Fibroblast of lung (primary cell): Measurements from ENCODE around the gene EIF5. TPM values are rescaled to one million over a fixed set of nuclear protein-coding genes. Genes with fewer than 3 reads are reported as not detected.

Experiments
- DNase-seq, 2 donors: peaks; one replicate each; pipeline versions ENCODE4 v3.0.0 to v3.0.0-alpha.2; 2010; ENCODE audit warnings: low read depth in 2 of 2
- H2AFZ ChIP-seq: 2 replicates; pipeline ENCODE4 v1.5.1; 2012; ENCODE audit warnings: low read length, control low read depth, inconsistent platforms
- H3K27ac ChIP-seq: 2 replicates; pipeline ENCODE4 v1.5.1; 2011; ENCODE audit warnings: low read length, control low read depth; ENCODE audit not compliant: insufficient read depth
- H3K27me3 ChIP-seq: 2 replicates; pipeline ENCODE4 v1.5.1; 2011; ENCODE audit warnings: mild to moderate bottlenecking, low read length; ENCODE audit not compliant: control insufficient read depth, insufficient read depth
- H3K36me3 ChIP-seq: 2 replicates; pipeline ENCODE4 v1.5.1; 2011; ENCODE audit warnings: low read length; ENCODE audit not compliant: control insufficient read depth, insufficient read depth
- H3K4me1 ChIP-seq: 2 replicates; pipeline ENCODE4 v1.5.1; 2011; ENCODE audit warnings: low read length; ENCODE audit not compliant: control insufficient read depth, insufficient read depth; ENCODE audit errors: extremely low read depth
- H3K4me2 ChIP-seq: 2 replicates; pipeline ENCODE4 v1.5.1; 2011; ENCODE audit warnings: low read length, control low read depth; ENCODE audit not compliant: insufficient read depth; ENCODE audit errors: extremely low read depth
- H3K4me3 ChIP-seq, 4 experiments: fragments of 200-600 bp in 1 of 4; sonication (generic) in 1 of 4; replicated peaks in 1 of 4; 2 replicates each; pipeline ENCODE4 v1.5.1; 2011 to 2016; ENCODE audit warnings: low read length in 4 of 4, low read depth in 3 of 4, mild to moderate bottlenecking in 3 of 4, control low read depth in 2 of 4, inconsistent platforms in 1 of 4, mixed read lengths in 1 of 4; ENCODE audit not compliant: insufficient read depth in 1 of 4; ENCODE audit errors: control extremely low read depth in 1 of 4
- H3K79me2 ChIP-seq: 2 replicates; pipeline ENCODE4 v1.5.1; 2012; ENCODE audit warnings: mild to moderate bottlenecking, low read length, inconsistent platforms; ENCODE audit not compliant: control insufficient read depth, insufficient read depth
- H3K9ac ChIP-seq: 2 replicates; pipeline ENCODE4 v1.5.1; 2011; ENCODE audit warnings: mild to moderate bottlenecking, low read length, control low read depth; ENCODE audit not compliant: insufficient read depth
- H3K9me3 ChIP-seq: 2 replicates; pipeline ENCODE4 v1.5.1; 2012; ENCODE audit warnings: low read depth, low read length; ENCODE audit not compliant: control insufficient read depth, insufficient read depth
- H4K20me1 ChIP-seq: 2 replicates; pipeline ENCODE4 v1.5.1; 2011; ENCODE audit warnings: low read length; ENCODE audit not compliant: control insufficient read depth, insufficient read depth; ENCODE audit errors: extremely low read depth
- CTCF ChIP-seq, 2 donors: IDR thresholded peaks in 1 of 2; conservative IDR thresholded peaks in 1 of 2; 1 replicate in 1 of 2; 2 replicates in 1 of 2; pipeline ENCODE4 v1.5.1; 2011 to 2012; ENCODE audit warnings: low read length in 2 of 2, control low read depth in 1 of 2, inconsistent platforms in 1 of 2, low read depth in 1 of 2, mild to moderate bottlenecking in 1 of 2
- EZH2 ChIP-seq: IDR thresholded peaks from 2 replicates; pipeline ENCODE4 v1.5.1; 2012; ENCODE audit warnings: low read length, control low read depth, mild to moderate bottlenecking; ENCODE audit errors: missing control alignments
- polyA plus RNA-seq, 2 donors: library from polyadenylated mRNA; depleted of rRNA in 1 of 2; stranded (reverse) in 1 of 2; unstranded in 1 of 2; fragments of >200 nt; gene quantifications; 2 replicates each; pipeline ENCODE4 v1.2.1, GENCODE V29; 2011 to 2012; ENCODE audit warnings: missing spikeins in 1 of 2
- total RNA-seq: library from RNA; depleted of rRNA; stranded (reverse); fragments of >200 nt; gene quantifications from 2 replicates; pipeline ENCODE4 v1.2.1, GENCODE V29; 2014

The EIF5 gene
- total and polyA plus RNA-seq, 2 donors (not counting 1 experiment from before 2014, with no cell fraction given): 185 to 400 TPM

- no peaks in the 10 kb centered on the region for H3K27me3 ChIP-seq
- peaks cover 51% of the 10 kb centered on the region for H3K79me2 ChIP-seq
- peak; percentile 74 to 79 for DNase-seq
- TF ChIP-seq CTCF (conservative IDR thresholded peaks at IDR 0.05 in 1 of 2, IDR thresholded peaks at IDR 0.05 in 1 of 2; ENCODE audit: low read depth in 1 of 2, low read length in 2 of 2) (no peak), EZH2 (no peak)
- H3K27ac ChIP-seq: peak overlapping the region; percentile 98
- no peaks in the 10 kb centered on the region for H3K9me3 ChIP-seq
- H3K36me3 ChIP-seq: peaks cover 36% of the 10 kb centered on the region
- peak overlapping the region; percentile 80 to 94 (median 89) for H3K4me3 ChIP-seq
- peaks cover 5% of the 10 kb centered on the region for H4K20me1 ChIP-seq
- H3K4me1 ChIP-seq: peaks cover 3% of the 10 kb centered on the region
- no peak overlapping the region for H2AFZ ChIP-seq
- peak overlapping the region; percentile 92 for H3K4me2 ChIP-seq
- H3K9ac ChIP-seq: peak overlapping the region; percentile 99
Observed at GRCh38 chr14:103334644-103335622, 896 bp downstream of the EIF5 start.

- Histone ChIP-seq H3K4me2 (peak overlapping the region; percentile 92), H3K9me3 (no peaks in the 10 kb centered on the region), H3K27ac (no peak overlapping the region), H2AFZ (no peak overlapping the region), H3K4me1 (peaks cover 3% of the 10 kb centered on the region), H3K4me3 (peak overlapping the region; percentile 80 to 94 (median 89)), H4K20me1 (peaks cover 5% of the 10 kb centered on the region), H3K79me2 (peaks cover 53% of the 10 kb centered on the region), H3K9ac (no peak overlapping the region), H3K36me3 (peaks cover 44% of the 10 kb centered on the region), H3K27me3 (no peaks in the 10 kb centered on the region)
- TF ChIP-seq EZH2 (no peak), CTCF (conservative IDR thresholded peaks at IDR 0.05 in 1 of 2, IDR thresholded peaks at IDR 0.05 in 1 of 2; ENCODE audit: low read depth in 1 of 2, low read length in 2 of 2) (no peak)
- DNase-seq: no peak
Observed at GRCh38 chr14:103336191-103336590, 2.2 kb downstream of the EIF5 start.

- DNase-seq: no peak
- Histone ChIP-seq H3K9ac (no peak overlapping the region), H3K79me2 (peaks cover 53% of the 10 kb centered on the region), H3K4me3 (no peak overlapping the region), H3K9me3 (no peaks in the 10 kb centered on the region), H3K27me3 (no peaks in the 10 kb centered on the region), H3K4me1 (peaks cover 3% of the 10 kb centered on the region), H3K4me2 (no peak overlapping the region), H4K20me1 (peaks cover 5% of the 10 kb centered on the region), H3K36me3 (peaks cover 55% of the 10 kb centered on the region), H2AFZ (no peak overlapping the region), H3K27ac (no peak overlapping the region)
- TF ChIP-seq EZH2: no peak
- TF ChIP-seq CTCF (conservative IDR thresholded peaks at IDR 0.05 in 1 of 2, IDR thresholded peaks at IDR 0.05 in 1 of 2; ENCODE audit: low read depth in 1 of 2, low read length in 2 of 2): no peak
Observed at GRCh38 chr14:103337794-103338193, 3.8 kb downstream of the EIF5 start.
